Measurements from ENCODE around the gene SIGLEC15.
"Not testable (repeated sequence)": the region's sequence is repeated elsewhere in the genome, so short reads cannot be mapped to it uniquely, and the experiment has no call there.

Gene SIGLEC15

GRCh38 chr18:45847119-45847518, 21.6 kb downstream of the SIGLEC15 start:
- no peak for DNase-seq

- DNase-seq, result not testable (repeated sequence)
Measured at GRCh38 chr18:45848643-45849042, 23.2 kb downstream of the SIGLEC15 start.

- DNase-seq, result no peak
Measured at GRCh38 chr18:45849529-45849928, 24.1 kb downstream of the SIGLEC15 start.

- no peak for DNase-seq
Measured at GRCh38 chr18:45850021-45850420, 24.5 kb downstream of the SIGLEC15 start.

- DNase-seq, result no peak
Measured at GRCh38 chr18:45851161-45851925, 25.9 kb downstream of the SIGLEC15 start.

GRCh38 chr18:45852631-45853030, 27.2 kb downstream of the SIGLEC15 start:
- DNase-seq, result no peak

- no peak for DNase-seq
Measured at GRCh38 chr18:45854036-45854586, 28.6 kb downstream of the SIGLEC15 start.

- DNase-seq, result no peak
Measured at GRCh38 chr18:45856531-45856930, 31.1 kb downstream of the SIGLEC15 start.

- DNase-seq, result no peak
Measured at GRCh38 chr18:45859334-45859733, 33.9 kb downstream of the SIGLEC15 start.

- no peak for DNase-seq
Measured at GRCh38 chr18:45860492-45860891, 35.0 kb downstream of the SIGLEC15 start.

GRCh38 chr18:45860971-45861370, 35.5 kb downstream of the SIGLEC15 start:
- DNase-seq, result no peak

- no peak for DNase-seq
Measured at GRCh38 chr18:45861926-45862325, 36.5 kb downstream of the SIGLEC15 start.

- no peak for DNase-seq
Measured at GRCh38 chr18:45863469-45863868, 38.0 kb downstream of the SIGLEC15 start.

GRCh38 chr18:45864081-45864480, 38.6 kb downstream of the SIGLEC15 start:
- no peak for DNase-seq

- no peak for DNase-seq
Measured at GRCh38 chr18:45865466-45865865, 40.0 kb downstream of the SIGLEC15 start.

GRCh38 chr18:45870419-45870818, 44.9 kb downstream of the SIGLEC15 start:
- no peak for DNase-seq

- no peak for DNase-seq
Measured at GRCh38 chr18:45871431-45872084, 46.1 kb downstream of the SIGLEC15 start.

GRCh38 chr18:45874491-45875184, 49.2 kb downstream of the SIGLEC15 start:
- peak; percentile 63 for DNase-seq

GRCh38 chr18:45876161-45876560, 50.7 kb downstream of the SIGLEC15 start:
- no peak for DNase-seq

GRCh38 chr18:45877403-45877802, 51.9 kb downstream of the SIGLEC15 start:
- no peak for DNase-seq

- DNase-seq, result peak; percentile 73
Measured at GRCh38 chr18:45879681-45880655, 54.5 kb downstream of the SIGLEC15 start.

- DNase-seq, result no peak
Measured at GRCh38 chr18:45880876-45881558, 55.5 kb downstream of the SIGLEC15 start.

All from CD4-positive, alpha-beta T cell treated with Interleukin-12 subunit alpha and Interleukin-12 subunit beta, for 1 hour (primary cell).